Coronary artery (tissue), 2 donors: ENCODE data around the gene JSRP1.

ENCODE experiments used
- DNase-seq: peaks from one replicate; pipeline ENCODE4 v3.0.0-alpha.2; 2017; ENCODE audit warnings: low spot score
- H3K27ac ChIP-seq, 2 donors: fragments of 200-600 bp; sonication (generic); one replicate each; pipeline ENCODE4 v1.5.1; 2016 to 2019
- H3K4me3 ChIP-seq: fragments of 200-600 bp; sonication (generic); 2 replicates; pipeline ENCODE4 v1.5.1; 2016; ENCODE audit warnings: mild to moderate bottlenecking, moderate library complexity
- CTCF ChIP-seq: fragments of 200-600 bp; sonication (generic); IDR thresholded peaks from one replicate; pipeline ENCODE4 v1.5.1; 2019; ENCODE audit warnings: antibody characterized with exemption

Gene JSRP1

GRCh38 chr19:2251106-2252054 lies 4.8 kb downstream of the JSRP1 start:
- no peak for DNase-seq
- Histone ChIP-seq H3K27ac (no peak overlapping the region), H3K4me3 (peak overlapping the region; percentile 45)
- no peak for TF ChIP-seq CTCF

- DNase-seq, result no peak
- peak overlapping the region; percentile 45 for H3K4me3 ChIP-seq
- no peak for TF ChIP-seq CTCF
- no peak overlapping the region for H3K27ac ChIP-seq
Measured at GRCh38 chr19:2250766-2251105, 5.5 kb downstream of the JSRP1 start.

GRCh38 chr19:2249880-2250765 lies 6.1 kb downstream of the JSRP1 start:
- TF ChIP-seq CTCF, result no peak
- Histone ChIP-seq H3K4me3 (peak overlapping the region; percentile 45), H3K27ac (no peak overlapping the region)
- no peak for DNase-seq

- Histone ChIP-seq H3K4me3 (no peak within 1 kb of the TSS), H3K27ac (no peak within 1 kb of the TSS)
- TF ChIP-seq CTCF, result no peak
- no peak for DNase-seq
Measured at GRCh38 chr19:2249010-2249866, 7.0 kb downstream of the JSRP1 start, which contains the start of gene AMH. AMH (plus strand) TSS chr19:2249323; CDS start chr19:2249333, 10 bp downstream.

GRCh38 chr19:2248136-2249009 lies 7.8 kb downstream of the JSRP1 start:
- no peak for DNase-seq
- H3K4me3 ChIP-seq, result no peak overlapping the region
- H3K27ac ChIP-seq, result no peak overlapping the region
- no peak for TF ChIP-seq CTCF
